H9 (cell line): Measurements from ENCODE around the gene CDC42EP4. TPM values are rescaled to one million over a fixed set of nuclear protein-coding genes. Genes with fewer than 3 reads are reported as not detected.

Experiments used
- DNase-seq: peaks from one replicate; pipeline ENCODE4 v3.0.0-alpha.2; 2017
- H2AFZ ChIP-seq: one replicate; pipeline ENCODE4 v1.6.1; 2013; ENCODE audit warnings: mild to moderate bottlenecking, low read length, control low read depth, moderate library complexity
- H2AK5ac ChIP-seq: 2 replicates; pipeline ENCODE4 v1.6.1; 2013; ENCODE audit warnings: low read length, control low read depth, mixed read lengths; ENCODE audit not compliant: insufficient read length
- H2BK120ac ChIP-seq: one replicate; pipeline ENCODE4 v1.6.1; 2013; ENCODE audit warnings: low read depth, mild to moderate bottlenecking, low read length, control low read depth, inconsistent platforms; ENCODE audit not compliant: poor library complexity, severe bottlenecking
- H2BK12ac ChIP-seq: 2 replicates; pipeline ENCODE4 v1.6.1; 2013; ENCODE audit warnings: low read length, control low read depth, mixed read lengths, low read depth; ENCODE audit not compliant: insufficient read length
- H2BK15ac ChIP-seq: 2 replicates; pipeline ENCODE4 v1.6.1; 2013; ENCODE audit warnings: low read depth, low read length, control low read depth
- H2BK20ac ChIP-seq: one replicate; pipeline ENCODE4 v1.6.1; 2013; ENCODE audit warnings: low read depth, mild to moderate bottlenecking, low read length, control low read depth, inconsistent platforms; ENCODE audit not compliant: poor library complexity, severe bottlenecking
- H2BK5ac ChIP-seq: 2 replicates; pipeline ENCODE4 v1.6.1; 2013; ENCODE audit warnings: low read length, control low read depth, mixed read lengths; ENCODE audit not compliant: insufficient read length
- H3K14ac ChIP-seq: 2 replicates; pipeline ENCODE4 v1.6.1; 2013; ENCODE audit warnings: low read length, control low read depth; ENCODE audit not compliant: insufficient read depth
- H3K18ac ChIP-seq: 2 replicates; pipeline ENCODE4 v1.6.1; 2013; ENCODE audit warnings: low read depth, mild to moderate bottlenecking, mixed read lengths, low read length, control low read depth; ENCODE audit not compliant: insufficient read length
- H3K23ac ChIP-seq: 2 replicates; pipeline ENCODE4 v1.6.1; 2013; ENCODE audit warnings: low read length, control low read depth, mixed read lengths, low read depth; ENCODE audit not compliant: insufficient read length
- H3K23me2 ChIP-seq: 2 replicates; pipeline ENCODE4 v1.6.1; 2013; ENCODE audit warnings: low read depth, mild to moderate bottlenecking, mixed read lengths, low read length, control low read depth; ENCODE audit not compliant: insufficient read length, poor library complexity, severe bottlenecking
- H3K27ac ChIP-seq: 2 replicates; pipeline ENCODE4 v1.5.1; 2013; ENCODE audit warnings: low read length, control low read depth, mixed read lengths, low read depth; ENCODE audit not compliant: insufficient read length
- H3K27me3 ChIP-seq: 2 replicates; pipeline ENCODE4 v1.6.1; 2013; ENCODE audit warnings: low read length, control low read depth, inconsistent platforms; ENCODE audit not compliant: insufficient read depth
- H3K4ac ChIP-seq: 2 replicates; pipeline ENCODE4 v1.6.1; 2013; ENCODE audit warnings: low read depth, mild to moderate bottlenecking, control low read depth, inconsistent platforms, low read length, moderate library complexity
- H3K4me1 ChIP-seq: 2 replicates; pipeline ENCODE4 v1.6.1; 2013; ENCODE audit warnings: low read length, control low read depth, inconsistent platforms; ENCODE audit not compliant: insufficient read depth
- H3K4me2 ChIP-seq: 2 replicates; pipeline ENCODE4 v1.6.1; 2013; ENCODE audit warnings: low read length, control low read depth, mixed read lengths; ENCODE audit not compliant: insufficient read length, insufficient read depth
- H3K56ac ChIP-seq: 2 replicates; pipeline ENCODE4 v1.6.1; 2013; ENCODE audit warnings: low read depth, mild to moderate bottlenecking, mixed read lengths, low read length, control low read depth; ENCODE audit not compliant: insufficient read length
- H3K79me1 ChIP-seq: 2 replicates; pipeline ENCODE4 v1.6.1; 2013; ENCODE audit warnings: low read depth, mild to moderate bottlenecking, moderate library complexity, low read length, control low read depth, inconsistent platforms; ENCODE audit not compliant: insufficient read depth, poor library complexity, severe bottlenecking
- H3K79me2 ChIP-seq: 2 replicates; pipeline ENCODE4 v1.6.1; 2013; ENCODE audit warnings: low read length, control low read depth, inconsistent platforms; ENCODE audit not compliant: insufficient read depth
- H3K9ac ChIP-seq: 2 replicates; pipeline ENCODE4 v1.6.1; 2013; ENCODE audit warnings: low read length, control low read depth, mixed read lengths; ENCODE audit not compliant: insufficient read length; ENCODE audit errors: extremely low read depth
- H3K9me3 ChIP-seq: one replicate; pipeline ENCODE4 v1.6.1; 2013; ENCODE audit warnings: low read depth, low read length, inconsistent platforms; ENCODE audit not compliant: control insufficient read depth
- H3T11ph ChIP-seq: one replicate; pipeline ENCODE4 v1.6.1; 2013; ENCODE audit warnings: mild to moderate bottlenecking, low read length, control low read depth, inconsistent platforms
- H4K20me1 ChIP-seq: one replicate; pipeline ENCODE4 v1.6.1; 2013; ENCODE audit not compliant: control insufficient read depth, insufficient read length, insufficient read depth
- H4K5ac ChIP-seq: 2 replicates; pipeline ENCODE4 v1.6.1; 2013; ENCODE audit warnings: low read depth, mild to moderate bottlenecking, mixed read lengths, low read length, control low read depth; ENCODE audit not compliant: insufficient read length
- H4K8ac ChIP-seq: replicated peaks from 2 replicates; pipeline ENCODE4 v1.6.1; 2013; ENCODE audit warnings: low read length, control low read depth, mixed read lengths, low read depth; ENCODE audit not compliant: insufficient read length
- H4K91ac ChIP-seq: 2 replicates; pipeline ENCODE4 v1.6.1; 2013; ENCODE audit warnings: low read depth, mild to moderate bottlenecking, moderate library complexity, mixed read lengths, low read length, control low read depth; ENCODE audit not compliant: insufficient read length
- H3K27ac Mint-ChIP-seq, 3 experiments: 2 replicates in 2 of 3; 3 replicates in 1 of 3; pipeline ENCODE4 v1.8.0; 2020 to 2021; ENCODE audit warnings: mixed read lengths in 3 of 3, mild to moderate bottlenecking in 1 of 3, moderate library complexity in 1 of 3
- H3K27me3 Mint-ChIP-seq: 2 replicates; pipeline ENCODE4 v1.8.0; 2021; ENCODE audit warnings: low read depth, mild to moderate bottlenecking, moderate library complexity, mixed read lengths
- H3K36me3 Mint-ChIP-seq, 3 experiments: 2 replicates in 2 of 3; 3 replicates in 1 of 3; pipeline ENCODE4 v1.8.0; 2020 to 2021; ENCODE audit warnings: low read depth in 3 of 3, mixed read lengths in 3 of 3; ENCODE audit not compliant: insufficient read depth in 1 of 3
- H3K4me1 Mint-ChIP-seq, 2 experiments: 2 replicates each; pipeline ENCODE4 v1.8.0; 2020; ENCODE audit warnings: mixed read lengths in 2 of 2
- H3K4me3 Mint-ChIP-seq, 2 experiments: 2 replicates in 1 of 2; 3 replicates in 1 of 2; pipeline ENCODE4 v1.8.0; 2020 to 2021; ENCODE audit warnings: mild to moderate bottlenecking in 2 of 2, mixed read lengths in 2 of 2, moderate library complexity in 1 of 2
- H3K9me3 Mint-ChIP-seq, 2 experiments: 2 replicates in 1 of 2; 3 replicates in 1 of 2; pipeline ENCODE4 v1.8.0; 2020; ENCODE audit warnings: mild to moderate bottlenecking in 2 of 2, mixed read lengths in 2 of 2, moderate library complexity in 1 of 2
- CTCF ChIP-seq: fragments of 200-600 bp; sonication (generic); conservative IDR thresholded peaks from 3 replicates; pipeline ENCODE4 v1.8.0; 2021; ENCODE audit warnings: antibody characterized with exemption, mild to moderate bottlenecking
- WGBS: extraction: QIAGEN DNeasy Blood & Tissue Kit; methylation state at CpG from one replicate; pipeline ENCODE4 v1.1.7; 2013; ENCODE audit warnings: missing lambda C conversion rate, low lambda C conversion rate, mixed read lengths; ENCODE audit not compliant: insufficient read length; ENCODE audit errors: extremely low coverage; 5-methylcytosine and 5-hydroxymethylcytosine counted together
- total RNA-seq: library from RNA; stranded (reverse); gene quantifications from 2 replicates; pipeline ENCODE4 v1.2.1, GENCODE V29; 2021

Gene CDC42EP4
- total RNA-seq, 1 experiment from 2014 or later: 27.1 TPM

- Histone ChIP-seq H3K27me3 (no peaks in the 10 kb centered on the region), H3K27ac (no peak overlapping the region), H3K56ac (no peak overlapping the region), H3K4me1 (no peaks in the 10 kb centered on the region), H2BK5ac (no peak overlapping the region), H2BK20ac (no peak overlapping the region), H2BK12ac (no peak overlapping the region), H3T11ph (no peak overlapping the region), H3K23ac (no peak overlapping the region), H3K4me2 (no peak overlapping the region), H2AK5ac (no peak overlapping the region), H3K4ac (no peak overlapping the region), H3K18ac (no peak overlapping the region), H4K8ac (no peak overlapping the region), H4K20me1 (no peaks in the 10 kb centered on the region), H3K79me2 (no peaks in the 10 kb centered on the region), H3K9me3 (no peaks in the 10 kb centered on the region), H2BK15ac (no peak overlapping the region), H2AFZ (no peak overlapping the region), H3K23me2 (no peaks in the 10 kb centered on the region), H3K79me1 (peaks cover 3% of the 10 kb centered on the region), H4K91ac (no peak overlapping the region), H4K5ac (no peak overlapping the region), H3K14ac (no peak overlapping the region), H3K9ac (no peak overlapping the region), H2BK120ac (no peak overlapping the region)
- Mint-ChIP-seq H3K9me3 (no peaks in the 10 kb centered on the region), H3K36me3 (peaks cover 9 to 80% (median 79%) of the 10 kb centered on the region in 3 experiments), H3K27ac (no peak overlapping the region), H3K27me3 (no peaks in the 10 kb centered on the region), H3K4me3 (no peak overlapping the region), H3K4me1 (peaks cover 4 to 6% of the 10 kb centered on the region in 2 experiments; a peak in 3 of 4 replicates)
- no CpG with 5 or more reads among the region's 2 CpGs for whole genome bisulfite sequencing
- TF ChIP-seq CTCF: no peak
- no peak for DNase-seq
Observed at GRCh38 chr17:73240561-73240960, 71.2 kb downstream of the CDC42EP4 start.
